Erythroblast (primary cell): Measurements from ENCODE around the gene CXCL8.

Source experiments
- GATA1 ChIP-seq: IDR thresholded peaks from 2 replicates; pipeline ENCODE4 v1.6.1; 2011; ENCODE audit warnings: low read depth, mild to moderate bottlenecking, control low read depth, low read length, moderate library complexity
- POLR2A ChIP-seq: IDR thresholded peaks from 2 replicates; pipeline ENCODE4 v1.6.1; 2011; ENCODE audit warnings: mild to moderate bottlenecking, low read length

DNA sequence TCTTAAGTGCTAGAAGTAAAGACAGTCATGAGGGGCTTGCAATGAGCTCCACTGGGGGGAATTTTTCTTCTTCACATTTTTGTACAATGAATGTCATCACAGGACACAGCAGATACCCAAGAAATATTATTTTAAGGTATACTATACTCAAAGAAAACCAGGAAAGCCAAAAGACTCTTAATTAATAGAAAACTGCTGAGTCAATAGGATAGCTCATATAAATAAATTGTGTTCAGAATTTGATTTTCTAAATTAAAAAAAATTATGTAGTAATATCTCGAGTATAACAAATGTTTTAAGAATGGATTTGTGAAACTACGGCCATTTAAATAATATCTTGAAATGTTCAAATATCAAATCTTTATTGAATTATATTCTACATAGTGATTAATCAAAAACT is 25.7 kb upstream of the CXCL8 start:
- TF ChIP-seq POLR2A (no peak), GATA1 (no peak)
